K562 (cell line): ENCODE results near the gene TXNRD2. TPM values are rescaled to one million over a fixed set of nuclear protein-coding genes. Genes with fewer than 3 reads are reported as not detected.

Experiments used
- ATF2 ChIP-seq: sonication (generic); formaldehyde crosslinking; IDR thresholded peaks from 2 replicates; pipeline ENCODE4 v1.8.1; 2022; ENCODE audit warnings: missing genetic modification reagents
- CBFB ChIP-seq: sonication (generic); formaldehyde crosslinking; IDR thresholded peaks from 2 replicates; pipeline ENCODE4 v1.4.0; 2020; ENCODE audit warnings: mild to moderate bottlenecking, missing genetic modification reagents
- CHCHD3 ChIP-seq: fragments of 250-450 bp; sonication (Bioruptor Pico); IDR thresholded peaks from 2 replicates; pipeline ENCODE4 v2.1.2; 2022; ENCODE audit warnings: mild to moderate bottlenecking
- CHD1 ChIP-seq: fragments of 200-600 bp; sonication (generic); IDR thresholded peaks from one replicate; pipeline ENCODE4 v1.6.1; 2012; ENCODE audit warnings: mild to moderate bottlenecking, moderate library complexity, low read length, inconsistent platforms
- CREB1 ChIP-seq, 2 experiments: sonication (generic) in 1 of 2; formaldehyde crosslinking in 1 of 2; IDR thresholded peaks; 2 replicates each; pipeline versions ENCODE4 v1.6.1 to v1.8.0; 2012 to 2022; ENCODE audit warnings: inconsistent platforms in 1 of 2, mild to moderate bottlenecking in 1 of 2, missing genetic modification reagents in 1 of 2, moderate library complexity in 1 of 2
- GABPB2 ChIP-seq: fragments of 250-450 bp; sonication (Bioruptor Pico); conservative IDR thresholded peaks from 2 replicates; pipeline ENCODE4 v1.5.1; 2021; ENCODE audit warnings: mild to moderate bottlenecking
- GATA2 ChIP-seq: sonication (generic); formaldehyde crosslinking; IDR thresholded peaks from 2 replicates; pipeline ENCODE4 v1.4.0; 2020; ENCODE audit warnings: mild to moderate bottlenecking, missing genetic modification reagents
- HLTF ChIP-seq: fragments of 450-650 bp; IDR thresholded peaks from 2 replicates; pipeline ENCODE4 v1.6.1; 2016
- HNRNPLL ChIP-seq: fragments of 200-400 bp; formaldehyde crosslinking; IDR thresholded peaks from 2 replicates; pipeline ENCODE4 v1.6.1; 2017; ENCODE audit warnings: low read length, low read depth, mild to moderate bottlenecking; ENCODE audit not compliant: poor library complexity, severe bottlenecking
- KLF13 ChIP-seq: fragments of 450-650 bp; IDR thresholded peaks from 2 replicates; pipeline ENCODE4 v1.6.1; 2016; ENCODE audit warnings: missing genetic modification characterization, low read depth, mild to moderate bottlenecking, missing compliant biosample characterization, moderate library complexity, borderline replicate concordance
- MAFF ChIP-seq: IDR thresholded peaks from 2 replicates; pipeline ENCODE4 v1.6.1; 2012; ENCODE audit warnings: low read length, improper control_type of control experiment
- MYNN ChIP-seq, 2 experiments: sonication (generic); formaldehyde crosslinking in 1 of 2; IDR thresholded peaks; 2 replicates each; pipeline versions ENCODE4 v1.5.0 to v1.6.1; 2016 to 2020; ENCODE audit warnings: antibody characterized with exemption in 1 of 2, missing genetic modification reagents in 1 of 2
- NELFE ChIP-seq: IDR thresholded peaks from 2 replicates; pipeline ENCODE4 v1.6.1; 2011; ENCODE audit warnings: mild to moderate bottlenecking; ENCODE audit not compliant: insufficient read depth, insufficient read length
- NFXL1 ChIP-seq: fragments of 450-650 bp; formaldehyde crosslinking; IDR thresholded peaks from 2 replicates; pipeline ENCODE4 v1.4.0; 2021; ENCODE audit warnings: mild to moderate bottlenecking
- POLR2G ChIP-seq: fragments of 200-400 bp; formaldehyde crosslinking; IDR thresholded peaks from 2 replicates; pipeline ENCODE4 v1.6.1; 2017; ENCODE audit warnings: low read depth, mild to moderate bottlenecking, antibody characterized with exemption, low read length, moderate library complexity
- POU5F1 ChIP-seq: fragments of 150-350 bp; IDR thresholded peaks from 2 replicates; pipeline ENCODE4 v1.6.1; 2014; ENCODE audit warnings: borderline replicate concordance, low read length, low read depth, mild to moderate bottlenecking; ENCODE audit not compliant: partially characterized antibody
- PRMT5 ChIP-seq: sonication (generic); formaldehyde crosslinking; IDR thresholded peaks from 2 replicates; pipeline ENCODE4 v1.5.0; 2020; ENCODE audit warnings: missing genetic modification reagents
- RBM22 ChIP-seq: fragments of 200-400 bp; formaldehyde crosslinking; IDR thresholded peaks from 2 replicates; pipeline ENCODE4 v1.6.1; 2018; ENCODE audit warnings: low read length, low read depth; ENCODE audit not compliant: poor library complexity, severe bottlenecking
- SETDB1 ChIP-seq: IDR thresholded peaks from one replicate; pipeline ENCODE4 v1.6.1; 2012; ENCODE audit warnings: low read length, control low read depth, inconsistent platforms
- SMC3 ChIP-seq: conservative IDR thresholded peaks from 2 replicates; pipeline ENCODE4 v1.6.1; 2011; ENCODE audit warnings: low read depth, low read length, improper control_type of control experiment; ENCODE audit not compliant: insufficient read depth
- TAF1 ChIP-seq: IDR thresholded peaks from 2 replicates; pipeline ENCODE4 v1.6.1; 2011; ENCODE audit warnings: mild to moderate bottlenecking, low read length, moderate library complexity; ENCODE audit not compliant: insufficient read depth, control insufficient read depth, severe bottlenecking; ENCODE audit errors: extremely low read depth
- TEAD2 ChIP-seq: fragments of 450-650 bp; IDR thresholded peaks from 2 replicates; pipeline ENCODE4 v1.6.1; 2016; ENCODE audit warnings: missing genetic modification characterization, control low read depth, missing compliant biosample characterization
- THAP7 ChIP-seq: fragments of 250-450 bp; sonication (Bioruptor Pico); IDR thresholded peaks from 2 replicates; pipeline ENCODE4 v1.5.0; 2021
- TRIM24 ChIP-seq, 2 experiments: fragments of 450-650 bp; IDR thresholded peaks; 2 replicates each; pipeline ENCODE4 v1.6.1; 2016
- ZFP30 ChIP-seq: fragments of 250-450 bp; sonication (Bioruptor Pico); IDR thresholded peaks from 2 replicates; pipeline ENCODE4 v1.8.0; 2022; ENCODE audit warnings: moderate library complexity, mild to moderate bottlenecking, inconsistent platforms, borderline replicate concordance
- ZNF174 ChIP-seq: fragments of 250-450 bp; sonication (Bioruptor Pico); IDR thresholded peaks from 2 replicates; pipeline ENCODE4 v1.4.0; 2020; ENCODE audit warnings: mild to moderate bottlenecking
- ZNF445 ChIP-seq: fragments of 250-450 bp; sonication (Bioruptor Pico); IDR thresholded peaks from 2 replicates; pipeline ENCODE4 v1.4.0; 2020; ENCODE audit warnings: low read depth, mild to moderate bottlenecking, moderate library complexity
- polyA plus RNA-seq, 8 experiments: library from polyadenylated mRNA; depleted of rRNA in 4 of 8; stranded (reverse) in 5 of 8; unstranded in 3 of 8; fragments of >200 nt; fragmentation: Nextera tagmentation in 2 of 8; fragmentation: Illumina TruSeq in 1 of 8; extraction: Ambion mirVana in 2 of 8; extraction: Trizol in 1 of 8; gene quantifications; 2 replicates each; pipeline versions ENCODE4 v1.2.1 to v1.2.3, GENCODE V29; 2011 to 2014; ENCODE audit warnings: inconsistent platforms in 1 of 8, missing spikeins in 1 of 8
- total RNA-seq, 7 experiments: library from RNA; depleted of rRNA in 6 of 7; stranded (reverse); fragments of >200 nt in 6 of 7; fragmentation: Illumina TruSeq in 2 of 7; extraction: Trizol in 2 of 7; gene quantifications; 2 replicates each; pipeline versions ENCODE4 v1.2.1 to v1.2.3, GENCODE V29; 2011 to 2021; ENCODE audit warnings: low replicate concordance in 1 of 7

TXNRD2 gene
- total and polyA plus RNA-seq, 9 of the 15 experiments (the other 6 are each of a cell fraction or from before 2014, with no cell fraction given), result 3.3 to 80.2 (median 49.4) TPM

GRCh38 chr22:19871845-19872778, 69.5 kb downstream of the TXNRD2 start (continued):
- TF ChIP-seq POU5F1 (no peak), GABPB2 (CRISPR knock-in tag) (no peak), CREB1 (IDR thresholded peaks at IDR 0.05) (no peak), CREB1 (CRISPR knock-in tag; IDR thresholded peaks at IDR 0.05) (no peak), HNRNPLL (peak; percentile 16), ZNF174 (CRISPR knock-in tag) (no peak), CHD1 (no peak), KLF13 (tag) (no peak), PRMT5 (0 out of 2 replicates have a peak, but pooled peaks have one; percentile 27), POLR2G (0 out of 2 replicates have a peak, but pooled peaks have one; percentile 22), SETDB1 (peak; percentile 16), ZFP30 (CRISPR knock-in tag) (no peak), HLTF (no peak), TRIM24 (IDR thresholded peaks at IDR 0.05) (no peak), CBFB (CRISPR knock-in tag) (no peak), NFXL1 (CRISPR knock-in tag) (no peak), GATA2 (no peak), CHCHD3 (no peak), THAP7 (CRISPR knock-in tag) (0 out of 2 replicates have a peak, but pooled peaks have one; percentile 1), MYNN (IDR thresholded peaks at IDR 0.05) (no peak), MYNN (CRISPR knock-in tag; IDR thresholded peaks at IDR 0.05) (no peak), RBM22 (no peak), ATF2 (no peak), MAFF (no peak), SMC3 (0 out of 2 replicates have a peak, but pooled peaks have one; percentile 5), ZNF445 (no peak), TAF1 (no peak), NELFE (no peak), TEAD2 (tag) (no peak)
